ENCODE data around the gene ABCG4. TPM values are rescaled to one million over a fixed set of nuclear protein-coding genes. Genes with fewer than 3 reads are reported as not detected.

Gene ABCG4
- total RNA-seq, 1 experiment from 2014 or later, result not detected

DNA sequence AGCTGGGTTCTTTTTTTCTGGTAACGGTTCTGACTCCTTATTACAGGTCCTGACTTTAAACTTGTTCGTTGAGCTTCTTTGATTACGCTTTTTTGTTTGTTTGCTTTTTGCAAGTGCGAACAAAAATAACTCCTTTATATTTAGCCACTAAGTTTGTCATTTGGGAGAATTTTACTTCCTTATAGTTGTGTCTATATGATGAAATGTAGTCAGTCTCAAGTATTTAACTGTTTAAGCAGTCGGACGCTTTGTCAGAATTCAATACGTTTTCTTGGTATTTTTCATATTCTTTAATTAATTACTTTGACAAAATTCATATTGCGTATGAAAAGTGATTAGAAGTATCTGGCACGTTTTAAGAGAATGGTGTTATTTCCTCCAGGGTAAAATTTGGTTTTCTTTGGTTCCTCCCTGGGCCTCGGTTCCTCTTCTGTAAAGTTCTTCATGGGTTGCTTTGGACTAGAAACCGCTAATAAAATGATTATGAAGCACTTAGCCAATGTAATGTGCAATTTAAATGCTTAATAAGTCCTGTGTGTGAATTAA is 58.6 kb downstream of the ABCG4 start:
- ChIA-PET POLR2A (ENCODE audit: low non-redundant PET) (no interaction called here), CTCF (no interaction called here)
- intact Hi-C loops (cut with micrococcal nuclease; ENCODE audit: unreplicated experiment), result loop anchor here (5.0 kb wide), 1 partner anchor 115 kb away; no protein-coding TSS in a partner anchor
- Histone ChIP-seq H3K4me1 (ENCODE audit: insufficient read depth, low read length, poor library complexity, severe bottlenecking) (peaks cover 8% of the 10 kb centered on the region), H3K27ac (ENCODE audit: low read depth, low read length, poor library complexity, severe bottlenecking) (peak overlapping the region; percentile 28), H3K4me3 (ENCODE audit: low read depth, low read length, poor library complexity, severe bottlenecking) (peak overlapping the region; percentile 100), H3K9me3 (ENCODE audit: low read depth, low read length, poor library complexity, severe bottlenecking) (no peaks in the 10 kb centered on the region), H3K27me3 (replicated peaks; ENCODE audit: insufficient read depth, low read depth, low read length, poor library complexity) (no peaks in the 10 kb centered on the region), H3K36me3 (ENCODE audit: insufficient read depth, low read length, poor library complexity, severe bottlenecking) (no peaks in the 10 kb centered on the region)
- no TSS peak for BruUV-seq (replicated peaks)
- TF ChIP-seq, protein P1, sequence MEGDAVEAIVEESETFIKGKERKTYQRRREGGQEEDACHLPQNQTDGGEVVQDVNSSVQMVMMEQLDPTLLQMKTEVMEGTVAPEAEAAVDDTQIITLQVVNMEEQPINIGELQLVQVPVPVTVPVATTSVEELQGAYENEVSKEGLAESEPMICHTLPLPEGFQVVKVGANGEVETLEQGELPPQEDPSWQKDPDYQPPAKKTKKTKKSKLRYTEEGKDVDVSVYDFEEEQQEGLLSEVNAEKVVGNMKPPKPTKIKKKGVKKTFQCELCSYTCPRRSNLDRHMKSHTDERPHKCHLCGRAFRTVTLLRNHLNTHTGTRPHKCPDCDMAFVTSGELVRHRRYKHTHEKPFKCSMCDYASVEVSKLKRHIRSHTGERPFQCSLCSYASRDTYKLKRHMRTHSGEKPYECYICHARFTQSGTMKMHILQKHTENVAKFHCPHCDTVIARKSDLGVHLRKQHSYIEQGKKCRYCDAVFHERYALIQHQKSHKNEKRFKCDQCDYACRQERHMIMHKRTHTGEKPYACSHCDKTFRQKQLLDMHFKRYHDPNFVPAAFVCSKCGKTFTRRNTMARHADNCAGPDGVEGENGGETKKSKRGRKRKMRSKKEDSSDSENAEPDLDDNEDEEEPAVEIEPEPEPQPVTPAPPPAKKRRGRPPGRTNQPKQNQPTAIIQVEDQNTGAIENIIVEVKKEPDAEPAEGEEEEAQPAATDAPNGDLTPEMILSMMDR (conservative IDR thresholded peaks at IDR 0.05; ENCODE audit: low read depth, low read length), result no peak
- TF ChIP-seq EZH2 (IDR thresholded peaks at IDR 0.05; ENCODE audit: borderline replicate concordance, low read depth, low read length, poor library complexity, severe bottlenecking), result no peak
- no peak for DNase-seq (ENCODE audit: low spot score)

DNA sequence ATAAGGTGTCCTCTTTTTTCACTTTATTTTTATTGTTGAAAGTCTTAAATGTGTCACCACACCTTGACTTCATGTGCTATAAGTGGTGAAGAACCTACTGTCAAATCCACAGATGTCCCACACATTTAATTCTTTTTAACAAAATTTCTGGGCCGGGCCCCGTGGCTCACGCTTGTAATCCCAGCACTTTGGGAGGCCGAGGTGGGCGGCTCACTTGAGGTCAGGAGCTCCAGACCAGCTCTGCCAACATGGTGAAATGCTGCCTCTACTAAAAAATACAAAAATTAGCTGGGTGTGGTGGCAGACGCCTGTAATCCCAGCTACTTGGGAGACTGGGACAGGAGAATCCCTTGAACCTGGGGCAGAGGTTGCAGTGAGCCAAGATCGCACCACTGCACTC is 60.3 kb downstream of the ABCG4 start:
- H3K4me1 ChIP-seq (ENCODE audit: insufficient read depth, low read length, poor library complexity, severe bottlenecking), result peaks cover 8% of the 10 kb centered on the region
- H3K4me3 ChIP-seq (ENCODE audit: low read depth, low read length, poor library complexity, severe bottlenecking), result no peak overlapping the region
- DNase-seq (ENCODE audit: low spot score), result no peak
- no peaks in the 10 kb centered on the region for H3K36me3 ChIP-seq (ENCODE audit: insufficient read depth, low read length, poor library complexity, severe bottlenecking)
- BruUV-seq (replicated peaks), result no TSS peak
- intact Hi-C loops (cut with micrococcal nuclease; ENCODE audit: unreplicated experiment), result loop anchor here (5.0 kb wide), 1 partner anchor 113 kb away; no protein-coding TSS in a partner anchor
- CTCF ChIA-PET, result interaction anchor here (0.7 kb wide), 1 partner anchor 36 kb away, joined by 3 read pairs; no protein-coding TSS in a partner anchor
- TF ChIP-seq, protein P1 (conservative IDR thresholded peaks at IDR 0.05; ENCODE audit: low read depth, low read length), result no peak
- no peak for TF ChIP-seq EZH2 (IDR thresholded peaks at IDR 0.05; ENCODE audit: borderline replicate concordance, low read depth, low read length, poor library complexity, severe bottlenecking)
- no peak overlapping the region for H3K27ac ChIP-seq (ENCODE audit: low read depth, low read length, poor library complexity, severe bottlenecking)
- POLR2A ChIA-PET (ENCODE audit: low non-redundant PET), result no interaction called here
- no peaks in the 10 kb centered on the region for H3K27me3 ChIP-seq (replicated peaks; ENCODE audit: insufficient read depth, low read depth, low read length, poor library complexity)
- H3K9me3 ChIP-seq (ENCODE audit: low read depth, low read length, poor library complexity, severe bottlenecking), result no peaks in the 10 kb centered on the region

GRCh38 chr11:119210050-119210449 is 61.2 kb downstream of the ABCG4 start:
- no peak for TF ChIP-seq EZH2 (IDR thresholded peaks at IDR 0.05; ENCODE audit: borderline replicate concordance, low read depth, low read length, poor library complexity, severe bottlenecking)
- TF ChIP-seq, protein P1 (conservative IDR thresholded peaks at IDR 0.05; ENCODE audit: low read depth, low read length), result no peak
- ChIA-PET CTCF (interaction anchor here (0.7 kb wide), 1 partner anchor 37 kb away, joined by 3 read pairs; no protein-coding TSS in a partner anchor), POLR2A (ENCODE audit: low non-redundant PET) (interaction anchor here (0.6 kb wide), 1 partner anchor 115 kb away, joined by 3 read pairs; no protein-coding TSS in a partner anchor)
- intact Hi-C loops (cut with micrococcal nuclease; ENCODE audit: unreplicated experiment), result no loop called here
- no peak overlapping the region for H3K27ac ChIP-seq (ENCODE audit: low read depth, low read length, poor library complexity, severe bottlenecking)
- no peak overlapping the region for H3K4me3 ChIP-seq (ENCODE audit: low read depth, low read length, poor library complexity, severe bottlenecking)
- no peaks in the 10 kb centered on the region for H3K36me3 ChIP-seq (ENCODE audit: insufficient read depth, low read length, poor library complexity, severe bottlenecking)
- DNase-seq (ENCODE audit: low spot score), result no peak
- BruUV-seq (replicated peaks), result no TSS peak
- H3K27me3 ChIP-seq (replicated peaks; ENCODE audit: insufficient read depth, low read depth, low read length, poor library complexity), result no peaks in the 10 kb centered on the region
- peaks cover 6% of the 10 kb centered on the region for H3K4me1 ChIP-seq (ENCODE audit: insufficient read depth, low read length, poor library complexity, severe bottlenecking)
- H3K9me3 ChIP-seq (ENCODE audit: low read depth, low read length, poor library complexity, severe bottlenecking), result no peaks in the 10 kb centered on the region

Other genes starting within 250 kb of the ABCG4 start
- 49.9 and 64.0 TPM in 2 replicates for gene BCL9L, start 223.1 kb upstream of the ABCG4 start, total RNA-seq (2021)
- gene UPK2, start 192.8 kb upstream of the ABCG4 start, total RNA-seq (2021), result not detected in 2 replicates
- gene FOXR1, start 177.3 kb upstream of the ABCG4 start, total RNA-seq (2021), result not detected in 2 replicates
- gene CENATAC, start 150.9 kb upstream of the ABCG4 start, total RNA-seq (2021), result 56.7 and 57.4 TPM in 2 replicates
- 1,091 and 1,176 TPM in 2 replicates for gene RPS25, start 130.7 kb upstream of the ABCG4 start, total RNA-seq (2021)
- gene TRAPPC4, start 130.3 kb upstream of the ABCG4 start, total RNA-seq (2021), result 73.0 and 81.2 TPM in 2 replicates
- 49.3 and 54.6 TPM in 2 replicates for gene SLC37A4, start 118.2 kb upstream of the ABCG4 start, total RNA-seq (2021)
- gene HYOU1, start 91.8 kb upstream of the ABCG4 start, total RNA-seq (2021), result 315 and 328 TPM in 2 replicates
- 26.7 and 32.4 TPM in 2 replicates for gene VPS11, start 81.2 kb upstream of the ABCG4 start, total RNA-seq (2021)
- 72.5 and 80.6 TPM in 2 replicates for gene HMBS, start 64.2 kb upstream of the ABCG4 start, total RNA-seq (2021)
- gene DPAGT1, start 47.2 kb upstream of the ABCG4 start, total RNA-seq (2021), result 102 and 115 TPM in 2 replicates
- 17.1 and 17.8 TPM in 2 replicates for gene C2CD2L, start 41.7 kb upstream of the ABCG4 start, total RNA-seq (2021)
- 31.7 and 31.9 TPM in 2 replicates for gene HINFP, start 27.5 kb upstream of the ABCG4 start, total RNA-seq (2021)
- gene NLRX1, start 19.7 kb downstream of the ABCG4 start, total RNA-seq (2021), result 1.4 and 2.7 TPM in 2 replicates
- not detected in 2 replicates for gene NHERF4, start 36.4 kb downstream of the ABCG4 start, total RNA-seq (2021)
- gene CBL, start 57.3 kb downstream of the ABCG4 start, total RNA-seq (2021), result 39.9 and 40.7 TPM in 2 replicates
- gene MCAM, start 168.1 kb downstream of the ABCG4 start, total RNA-seq (2021), result 14.4 and 20.0 TPM in 2 replicates
- gene RNF26, start 185.5 kb downstream of the ABCG4 start, total RNA-seq (2021), result 81.3 and 89.3 TPM in 2 replicates
- gene C1QTNF5, start 191.8 kb downstream of the ABCG4 start, total RNA-seq (2021), result 0.31 TPM in 1 of 2 replicates, not detected in the other
- not detected in 2 replicates for gene MFRP, start 197.7 kb downstream of the ABCG4 start, total RNA-seq (2021)
- 4.8 and 6.2 TPM in 2 replicates for gene USP2, start 232.6 kb downstream of the ABCG4 start, total RNA-seq (2021)